DLD1 (cell line): Measurements from ENCODE around the gene MED13L.

Experiments used
- in situ Hi-C: cut with HindIII; loops from 2 replicates; pipeline ENCODE4 v1.10.0; 2017; ENCODE audit warnings: low sequenced_read_pairs

MED13L gene

DNA sequence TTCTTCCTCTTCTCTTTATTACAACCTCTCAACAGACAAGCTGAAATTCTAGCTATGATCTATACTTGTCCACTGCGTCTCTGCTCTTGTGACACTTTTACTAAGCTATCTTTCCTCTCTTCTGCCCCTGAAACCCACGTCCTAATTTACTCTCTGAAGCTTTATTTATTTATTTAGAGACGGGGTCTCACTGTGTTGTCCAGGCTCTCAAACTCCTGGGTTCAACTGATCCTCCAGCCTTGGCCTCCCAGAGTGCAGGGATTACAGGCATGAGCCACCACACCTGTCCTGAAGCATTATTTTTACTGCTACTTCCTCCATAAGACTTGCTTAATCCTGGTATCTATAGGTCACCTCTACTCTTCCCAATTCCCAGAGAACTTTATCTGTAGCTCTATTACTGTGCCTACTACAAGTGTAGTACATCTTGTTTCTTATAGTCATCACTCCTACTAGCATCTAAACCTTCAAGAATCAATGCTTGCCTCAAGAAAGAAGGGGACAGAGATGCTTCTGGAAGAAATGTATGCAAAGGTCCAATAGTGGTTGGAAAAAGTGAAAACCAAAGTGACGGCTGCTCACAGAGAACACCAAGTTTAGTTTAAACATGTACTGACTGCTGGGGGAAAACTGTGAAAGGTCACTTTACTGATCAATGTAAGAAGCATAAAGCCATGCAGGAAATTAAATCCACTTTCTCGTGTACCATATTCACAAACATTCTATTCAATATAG is 61.3 kb downstream of the MED13L start:
- in situ Hi-C loops: no loop called here

DNA sequence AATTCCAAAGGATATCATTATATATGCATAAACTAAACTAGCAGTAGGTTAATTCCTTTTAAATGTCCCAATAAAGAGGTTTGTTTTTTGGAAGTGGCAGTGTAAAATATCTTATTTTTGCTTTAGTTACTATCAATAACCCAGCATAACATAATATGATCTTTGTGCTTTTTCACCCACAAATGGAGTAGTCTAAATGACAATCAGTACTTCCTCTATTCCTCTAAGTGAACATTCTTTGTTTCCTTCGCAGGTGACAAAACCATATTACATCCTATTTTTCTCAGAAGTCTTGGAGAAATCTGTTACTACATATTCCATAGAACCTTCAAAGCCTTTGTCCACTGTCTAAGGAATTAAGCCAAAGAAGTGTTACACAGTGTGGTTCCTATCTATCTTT is 62.5 kb downstream of the MED13L start:
- in situ Hi-C loops: no loop called here

DNA sequence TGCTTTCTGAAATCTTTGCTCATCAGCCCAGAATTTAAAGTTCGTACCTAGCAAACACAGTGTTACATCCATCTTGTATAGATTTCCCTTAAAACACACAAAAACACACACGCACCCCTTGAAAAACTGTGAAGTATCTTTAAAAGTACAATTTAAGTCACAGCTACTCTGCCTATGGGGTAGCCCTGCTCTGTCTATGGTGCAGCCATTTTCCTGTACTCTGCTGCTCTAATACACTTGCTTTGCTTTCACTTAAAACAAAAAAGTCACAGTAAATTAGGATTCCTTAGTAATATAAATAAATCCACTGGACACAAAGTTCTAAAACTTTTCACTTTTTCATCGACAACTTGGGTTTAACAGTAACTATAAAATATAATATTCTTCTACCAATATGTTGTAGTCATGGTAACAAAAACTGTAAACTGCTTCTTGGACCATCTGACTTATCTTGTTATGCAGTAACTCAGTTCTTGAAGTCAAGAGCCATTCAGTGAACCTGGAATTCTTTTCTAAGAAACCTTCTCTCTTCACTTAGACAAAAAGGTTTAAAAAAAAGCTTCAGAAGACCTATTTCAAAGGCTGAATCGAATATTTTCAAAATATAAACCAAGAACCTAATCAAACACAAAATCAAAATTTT is 63.5 kb downstream of the MED13L start:
- in situ Hi-C loops: no loop called here

DNA sequence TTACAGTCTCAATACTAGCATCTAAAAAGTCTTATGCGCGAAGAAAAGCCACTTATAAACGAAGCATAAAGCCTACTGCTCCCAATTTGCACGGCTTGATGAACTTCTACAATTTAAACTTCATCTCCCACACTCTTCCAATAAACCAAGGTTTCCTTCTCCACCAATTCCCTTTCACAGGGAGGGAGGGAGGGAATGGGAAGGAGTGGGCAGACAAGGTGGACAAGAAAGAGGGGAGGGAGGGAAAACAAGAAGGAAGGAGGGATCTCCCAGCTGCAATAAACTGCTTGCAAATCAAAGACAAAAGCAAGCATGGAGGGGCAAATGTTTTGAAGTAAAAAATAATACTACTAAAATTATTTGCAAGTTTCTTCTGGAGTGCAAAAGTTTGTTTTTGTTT is 64.5 kb downstream of the MED13L start:
- in situ Hi-C loops: no loop called here

DNA sequence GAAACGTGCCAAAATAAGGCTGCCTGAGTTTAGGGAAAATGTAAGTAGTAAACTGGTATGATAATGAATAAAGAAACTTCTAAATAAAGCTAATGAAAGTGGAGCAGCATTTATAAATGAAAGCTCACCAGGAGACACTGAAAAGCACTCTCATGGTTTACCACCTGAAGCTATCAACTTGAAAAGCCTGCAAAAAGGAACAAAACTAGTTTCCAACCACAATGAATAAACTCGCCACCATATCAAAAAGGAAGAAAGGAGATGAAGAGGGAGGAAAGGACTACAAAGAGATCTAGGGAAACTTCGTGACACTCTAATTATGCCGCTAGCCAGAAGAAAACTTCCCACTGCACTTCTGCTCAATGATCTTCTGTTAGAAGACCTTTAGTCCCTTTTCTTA is 66.7 kb downstream of the MED13L start:
- in situ Hi-C loops: no loop called here

DNA sequence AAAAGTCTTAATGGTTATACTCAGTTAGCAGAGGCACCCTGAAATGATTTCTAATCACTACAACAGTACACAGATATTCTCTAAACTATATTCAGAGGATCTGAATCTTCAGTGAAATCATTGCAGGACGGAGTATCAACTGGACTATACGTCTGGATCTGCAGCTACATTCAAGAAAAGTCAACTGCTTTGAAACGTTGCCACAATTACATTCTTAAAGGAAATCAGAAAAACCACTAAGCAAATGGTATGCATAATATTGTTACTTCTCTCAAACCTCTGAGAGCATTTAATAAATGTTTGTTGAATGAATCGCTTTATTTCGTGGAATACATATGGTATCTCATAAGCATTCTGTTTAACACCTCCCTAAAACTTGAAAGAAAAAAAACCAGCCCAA is 67.4 kb downstream of the MED13L start:
- in situ Hi-C loops: no loop called here

DNA sequence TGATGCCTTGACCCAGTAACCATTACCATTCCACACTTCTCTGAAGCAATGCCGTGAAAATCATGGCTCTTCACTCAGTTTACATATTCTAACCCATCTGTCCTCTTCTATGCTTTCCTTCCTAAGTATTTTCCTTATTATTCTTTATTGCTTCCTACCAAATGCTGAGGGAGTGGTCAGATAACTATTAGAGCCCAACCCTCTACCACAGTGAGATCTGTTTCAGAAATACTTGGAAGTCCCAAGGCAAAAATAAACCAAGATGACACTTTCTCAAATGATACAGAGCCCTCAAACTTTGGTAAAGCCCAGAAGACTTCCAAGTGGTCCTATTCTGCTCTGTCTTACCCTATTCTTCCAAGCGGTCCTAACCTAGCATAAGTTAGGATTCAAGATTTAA is 68.0 kb downstream of the MED13L start:
- in situ Hi-C loops: no loop called here

DNA sequence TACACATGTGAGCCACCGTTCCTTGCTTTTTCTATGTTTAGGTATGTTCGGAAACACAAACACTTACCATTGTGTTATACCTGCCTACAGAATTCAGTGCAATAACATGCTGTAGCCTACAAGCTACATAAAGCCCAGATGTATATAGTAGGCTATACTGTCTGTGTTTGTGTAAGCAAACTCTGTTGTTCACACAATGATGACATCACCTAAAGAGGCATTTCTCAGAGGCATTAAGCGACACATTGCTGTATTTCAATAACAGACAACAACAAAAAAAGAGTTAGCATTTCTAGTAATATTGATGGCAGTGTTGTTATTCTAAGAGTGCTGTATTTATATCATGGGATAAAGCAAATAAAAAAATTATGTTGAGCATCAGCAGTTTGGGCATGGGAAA is 70.2 kb downstream of the MED13L start:
- in situ Hi-C loops: no loop called here

DNA sequence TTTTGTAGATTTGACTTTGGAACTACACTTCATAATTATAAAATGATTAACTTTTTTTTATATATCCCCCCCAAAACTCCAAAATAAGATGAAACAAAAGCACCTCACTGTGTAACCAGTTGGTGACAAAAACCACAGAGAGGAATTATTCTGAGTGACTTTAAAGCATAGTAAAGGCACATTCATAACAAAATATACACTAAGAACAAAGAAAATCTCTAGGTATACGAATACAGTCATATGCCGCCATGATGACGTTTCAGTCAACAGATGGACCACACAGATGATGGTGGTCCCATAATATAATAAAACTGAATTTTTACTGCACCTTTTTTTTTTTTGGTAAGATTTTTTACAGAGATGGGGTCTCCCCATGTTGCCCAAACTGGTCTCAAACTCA is 70.7 kb downstream of the MED13L start:
- in situ Hi-C loops: no loop called here

DNA sequence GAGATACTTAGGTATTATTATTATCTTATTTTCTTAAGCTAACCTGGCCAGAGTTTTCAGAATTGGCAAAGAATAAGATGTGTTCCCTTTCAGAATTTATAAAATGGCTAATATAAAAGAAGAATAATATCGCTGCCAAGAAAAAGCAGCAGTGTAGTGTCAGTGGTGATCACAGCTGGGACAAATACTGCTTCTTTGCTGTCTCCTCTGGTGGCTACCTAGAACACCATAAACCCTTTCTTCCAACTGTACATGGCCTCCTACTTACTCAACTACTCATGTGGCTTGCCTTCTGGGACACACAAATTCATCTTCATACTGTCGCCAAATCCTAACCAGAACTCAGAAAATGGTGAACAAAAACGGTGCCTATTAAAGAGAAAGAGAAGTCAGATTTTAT is 72.7 kb downstream of the MED13L start:
- in situ Hi-C loops: no loop called here

DNA sequence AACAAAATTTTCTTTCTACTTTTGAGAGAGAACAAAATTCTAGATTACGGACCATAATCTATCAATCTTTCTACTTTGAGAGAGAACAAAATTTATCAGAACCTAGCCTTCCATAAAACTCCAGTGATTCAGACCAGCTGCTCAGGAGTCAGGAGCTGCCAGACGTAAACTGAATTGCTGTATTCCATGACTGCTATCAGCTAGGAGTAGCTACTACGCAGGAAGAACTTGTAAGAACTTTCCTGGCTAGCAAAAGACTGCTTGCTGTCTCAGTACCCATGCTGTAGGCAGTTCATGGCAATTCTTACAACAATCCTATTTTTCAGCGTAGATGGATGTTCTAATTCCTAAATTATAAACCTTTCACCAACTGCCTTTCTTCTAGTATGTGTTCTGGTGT is 73.3 kb downstream of the MED13L start:
- in situ Hi-C loops: no loop called here

DNA sequence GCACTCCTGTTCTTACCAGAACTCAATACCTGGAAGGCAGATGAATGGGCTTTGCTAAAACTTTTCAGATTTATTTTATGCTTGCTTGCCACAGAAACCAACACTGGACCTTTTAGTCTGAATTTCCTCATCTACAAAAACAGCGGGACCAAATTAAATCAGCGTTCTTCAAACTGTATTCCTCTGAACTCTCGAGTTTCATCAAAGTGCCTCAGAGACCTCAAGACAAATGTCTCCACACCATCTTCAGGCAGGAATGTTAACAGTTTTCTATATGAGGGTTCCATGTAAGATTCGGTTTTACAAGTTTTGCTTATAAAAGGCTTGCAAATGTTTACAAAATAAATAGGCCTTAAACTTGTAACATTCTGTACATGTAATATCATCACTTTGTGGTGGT is 74.6 kb downstream of the MED13L start:
- in situ Hi-C loops: no loop called here

DNA sequence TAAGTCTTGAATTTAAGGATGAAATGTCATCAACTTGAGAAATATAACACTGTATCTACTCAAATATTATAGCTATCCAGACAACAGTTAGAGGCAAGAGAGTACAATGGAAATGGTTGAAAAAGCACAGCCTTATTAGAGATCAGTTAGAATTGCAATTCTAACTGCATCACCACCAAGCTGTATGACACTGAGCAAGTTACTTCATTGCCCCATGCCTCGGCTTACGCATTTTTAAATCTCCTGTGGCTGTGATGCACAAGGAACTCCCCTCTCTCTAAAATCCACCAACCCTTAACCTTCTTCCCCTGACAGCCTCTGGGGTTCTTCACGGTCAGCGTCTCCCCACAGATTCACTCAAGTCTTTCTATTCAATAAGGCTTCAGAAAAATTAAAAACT is 75.1 kb downstream of the MED13L start:
- in situ Hi-C loops: no loop called here

DNA sequence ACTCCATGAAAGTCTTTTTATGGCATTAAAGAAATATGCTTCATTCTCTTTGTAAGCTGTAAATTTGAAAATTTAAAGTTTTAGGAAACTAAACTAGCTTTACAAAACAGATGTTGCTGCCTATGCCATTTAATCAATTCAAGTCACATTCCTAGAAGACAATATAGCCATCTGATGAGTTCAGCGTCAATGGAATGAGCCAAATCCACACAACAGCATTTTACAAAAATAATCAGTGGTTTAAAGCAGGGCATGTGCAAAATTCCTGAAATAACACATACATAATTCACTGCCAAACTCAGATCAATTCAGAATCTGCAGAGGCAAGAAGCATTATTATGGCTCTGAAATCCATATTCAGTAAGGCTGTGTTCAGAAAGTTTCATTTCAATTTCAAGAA is 75.6 kb downstream of the MED13L start:
- in situ Hi-C loops: no loop called here

DNA sequence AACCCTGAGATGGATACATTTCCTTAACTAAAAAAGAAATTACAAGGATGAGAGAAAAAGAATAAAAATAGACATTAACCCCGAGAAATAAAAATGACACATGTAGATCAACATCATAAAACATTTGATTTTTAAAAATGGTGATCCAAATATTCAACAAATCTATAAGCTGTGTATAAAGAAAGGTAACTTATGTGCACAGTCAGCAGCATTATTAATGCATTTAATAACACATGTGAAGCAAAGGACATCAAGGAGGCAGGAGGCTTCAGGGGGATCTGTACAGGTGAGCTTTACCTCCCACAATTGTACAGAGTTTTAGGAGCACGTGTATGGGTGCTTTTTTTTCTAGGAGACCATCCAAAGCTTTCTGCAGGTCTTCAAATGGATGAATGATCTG is 76.1 kb downstream of the MED13L start:
- in situ Hi-C loops: no loop called here

DNA sequence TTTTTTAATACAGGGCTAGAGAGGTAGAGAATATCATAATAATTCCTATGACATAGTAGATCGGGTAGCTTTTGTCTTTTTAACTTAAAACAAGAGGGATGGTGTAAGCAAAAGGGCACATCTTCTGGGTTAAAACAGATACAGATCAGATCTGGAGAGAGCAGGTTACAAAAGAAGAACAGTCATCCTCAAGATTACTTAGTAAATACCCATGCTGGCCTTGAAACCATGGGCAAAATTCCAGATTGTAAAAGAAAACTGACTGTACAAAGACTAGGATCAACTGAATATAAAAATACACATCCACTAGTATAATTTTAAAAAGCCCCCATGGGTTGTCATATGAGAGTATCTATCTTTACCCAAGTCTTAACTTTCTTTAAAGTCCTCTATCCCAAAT is 76.7 kb downstream of the MED13L start:
- in situ Hi-C loops: no loop called here

DNA sequence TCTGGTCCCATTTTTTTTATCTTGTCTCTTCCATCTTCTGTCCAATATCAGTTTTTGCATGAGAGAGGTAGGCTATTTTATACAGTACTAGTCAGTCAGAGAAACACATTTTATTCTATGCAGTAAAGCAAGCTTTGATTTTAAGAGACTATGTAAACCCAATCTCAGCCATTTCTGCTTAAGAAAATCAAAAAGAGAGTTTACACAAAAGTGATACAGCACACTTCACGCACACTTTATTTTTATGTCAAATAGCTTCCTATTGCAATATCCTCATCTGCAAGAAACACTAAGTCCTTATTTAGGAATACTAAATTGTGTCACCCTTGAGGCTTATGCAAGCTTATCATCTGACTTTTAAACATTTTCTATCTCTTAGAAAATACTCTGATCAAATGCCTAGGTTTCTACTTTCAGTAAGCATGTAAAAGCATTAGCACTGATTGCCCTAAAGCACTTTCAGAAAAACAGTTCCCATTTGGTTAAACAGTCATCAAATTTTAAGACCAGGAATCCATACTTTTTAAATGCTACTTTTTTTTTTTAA is 78.3 kb downstream of the MED13L start:
- in situ Hi-C loops: no loop called here

DNA sequence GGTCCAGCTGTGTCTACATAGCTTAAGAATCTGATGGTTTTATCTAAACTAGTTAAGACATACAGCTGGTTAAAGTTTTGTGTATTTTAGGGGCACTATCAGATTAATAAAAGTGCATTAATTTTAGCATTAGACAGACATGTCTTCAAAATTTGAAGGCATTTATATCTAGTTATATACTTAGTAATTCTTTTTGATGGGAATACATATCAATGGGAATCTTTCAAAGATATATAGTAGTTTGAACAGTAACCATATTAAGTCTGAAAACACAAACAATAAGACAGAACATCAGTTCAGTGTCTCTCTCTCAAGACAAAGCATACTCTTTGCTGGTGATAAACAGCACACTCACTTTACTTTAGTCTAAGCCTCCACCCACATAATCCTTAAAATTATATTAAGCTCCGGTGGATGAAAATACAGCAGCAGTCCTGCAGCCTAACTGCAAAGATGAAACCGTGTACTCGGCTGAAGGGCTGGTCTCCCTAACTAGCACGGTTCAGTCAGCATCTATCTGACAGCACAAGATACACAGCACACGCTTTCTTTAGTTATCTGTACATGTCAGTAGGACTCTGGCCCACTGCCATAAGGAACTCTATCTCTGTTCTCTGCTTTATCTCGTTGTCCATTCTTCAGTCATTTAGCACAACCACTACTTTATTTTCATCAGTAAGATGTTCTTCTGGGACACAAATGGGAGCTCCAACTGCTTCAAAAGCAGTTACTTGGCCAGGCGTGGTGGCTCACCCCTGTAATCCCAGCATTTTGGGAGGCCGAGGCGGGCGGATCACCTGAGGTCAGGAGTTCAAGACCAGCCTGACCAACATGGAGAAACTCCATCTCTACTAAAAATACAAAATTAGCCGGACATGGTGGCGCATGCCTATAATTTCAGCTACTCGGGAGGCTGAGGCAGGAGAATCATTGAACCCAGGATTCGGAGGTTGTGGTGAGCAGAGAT is 80.5 kb downstream of the MED13L start:
- in situ Hi-C loops: no loop called here

DNA sequence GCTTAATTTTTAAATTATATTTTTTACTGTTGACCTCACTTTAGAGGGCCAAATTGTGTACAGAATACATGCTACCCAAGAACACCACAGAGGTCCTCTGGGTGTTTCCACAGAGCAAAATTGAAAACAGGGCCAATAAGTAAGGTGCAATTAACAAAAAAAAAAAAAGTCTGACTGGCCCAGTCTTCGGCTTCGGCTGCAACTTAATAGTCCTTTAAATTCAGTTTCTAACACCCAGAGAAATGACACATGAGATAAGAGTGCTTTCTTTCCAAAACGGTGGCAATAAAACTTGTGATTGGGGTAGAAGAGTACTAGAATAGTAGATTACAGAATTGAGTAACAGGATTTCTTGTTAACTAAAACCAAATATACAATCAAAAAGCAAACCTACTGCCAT is 81.3 kb downstream of the MED13L start:
- in situ Hi-C loops: no loop called here

DNA sequence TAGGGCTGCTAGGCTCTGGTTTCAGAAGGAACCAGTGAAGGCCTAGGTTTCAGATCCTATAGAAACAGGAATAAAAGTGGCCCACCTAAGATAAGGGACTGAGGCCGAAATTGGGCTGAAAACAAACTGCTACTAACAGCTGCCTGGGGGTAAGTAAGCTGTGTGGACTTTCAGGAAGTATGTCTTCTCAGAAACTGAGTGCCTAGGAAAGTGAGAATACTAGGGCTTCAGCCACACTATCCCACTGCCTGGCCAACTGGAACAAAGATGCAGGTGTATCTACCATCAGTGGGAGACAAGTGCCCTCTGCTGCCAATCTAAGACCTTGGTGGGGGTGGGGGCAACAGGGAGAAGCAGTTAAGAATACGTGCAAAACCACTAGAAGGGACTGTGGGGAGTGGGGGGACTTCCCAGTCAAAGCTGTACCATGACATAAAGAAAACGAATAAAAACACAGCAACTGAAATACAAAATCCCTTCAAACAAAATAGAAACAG is 82.5 kb downstream of the MED13L start:
- in situ Hi-C loops: no loop called here

DNA sequence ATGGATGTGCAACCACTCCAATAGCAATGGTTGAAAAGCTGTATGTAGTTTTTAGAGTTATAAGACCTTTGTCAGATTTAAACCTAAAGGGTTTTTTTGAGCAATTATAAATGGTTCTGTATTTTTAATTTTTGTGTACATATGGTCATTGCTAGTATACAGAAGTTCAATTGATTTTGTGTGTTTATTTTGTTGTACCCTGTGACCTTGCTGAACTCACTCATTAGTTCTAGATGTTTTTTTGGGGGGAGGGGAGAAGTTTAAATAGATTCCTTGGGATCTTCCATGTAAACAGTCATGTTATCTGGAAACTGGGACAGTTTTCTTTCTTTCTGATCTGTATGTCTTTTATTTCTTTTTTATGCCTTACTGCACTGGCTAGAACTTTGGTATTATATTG is 87.8 kb downstream of the MED13L start:
- in situ Hi-C loops: no loop called here
